Natural killer cell (primary cell): Measurements from ENCODE around the gene UBR2. TPM values are rescaled to one million over a fixed set of nuclear protein-coding genes. Genes with fewer than 3 reads are reported as not detected.

Experiments
- ATAC-seq, 3 donors: fragments of 150-1000 bp in 2 of 3; fragments of 200-7000 bp in 1 of 3; cut with Tn5 transposase; 1 replicate in 1 of 3; 2 replicates in 2 of 3; pipeline ENCODE4 v1.10.0; 2021; ENCODE audit warnings: mild to moderate bottlenecking in 2 of 3, moderate library complexity in 2 of 3
- DNase-seq, 2 donors: peaks; one replicate each; pipeline versions ENCODE4 v3.0.0 to v3.0.0-alpha.2; 2013 to 2021; ENCODE audit warnings: mixed read lengths in 1 of 2
- H3K27ac ChIP-seq: one replicate; pipeline ENCODE4 v1.5.1; 2013; ENCODE audit warnings: mild to moderate bottlenecking, low read length
- H3K27me3 ChIP-seq: one replicate; pipeline ENCODE4 v1.6.1; 2013; ENCODE audit warnings: low read length; ENCODE audit not compliant: control insufficient read depth, insufficient read depth
- H3K36me3 ChIP-seq: one replicate; pipeline ENCODE4 v1.6.1; 2013; ENCODE audit warnings: low read length; ENCODE audit not compliant: control insufficient read depth, insufficient read depth
- H3K4me1 ChIP-seq: one replicate; pipeline ENCODE4 v1.6.1; 2013; ENCODE audit warnings: low read length; ENCODE audit not compliant: control insufficient read depth, insufficient read depth
- H3K4me3 ChIP-seq: one replicate; pipeline ENCODE4 v1.5.1; 2013; ENCODE audit warnings: low read length
- H3K9me3 ChIP-seq: one replicate; pipeline ENCODE4 v1.6.1; 2013; ENCODE audit warnings: low read length; ENCODE audit not compliant: control insufficient read depth, insufficient read depth
- H3K27ac Mint-ChIP-seq, 2 donors: one replicate each; pipeline ENCODE4 v1.8.0; 2022; ENCODE audit warnings: mild to moderate bottlenecking in 2 of 2, mixed read lengths in 2 of 2, moderate library complexity in 1 of 2
- H3K27me3 Mint-ChIP-seq, 2 donors: one replicate each; pipeline ENCODE4 v1.8.0; 2022; ENCODE audit warnings: low read depth in 2 of 2, mixed read lengths in 2 of 2
- H3K36me3 Mint-ChIP-seq: one replicate; pipeline ENCODE4 v1.8.0; 2022; ENCODE audit warnings: mixed read lengths
- H3K4me1 Mint-ChIP-seq, 2 donors: one replicate each; pipeline ENCODE4 v1.8.0; 2022; ENCODE audit warnings: mixed read lengths in 2 of 2
- H3K4me3 Mint-ChIP-seq: one replicate; pipeline ENCODE4 v1.8.0; 2022; ENCODE audit warnings: mild to moderate bottlenecking, moderate library complexity, mixed read lengths
- H3K9me3 Mint-ChIP-seq, 2 donors: one replicate each; pipeline ENCODE4 v1.8.0; 2022; ENCODE audit warnings: mixed read lengths in 2 of 2
- CTCF ChIP-seq: fragments of 200-600 bp; IDR thresholded peaks from one replicate; pipeline ENCODE4 v1.8.0; 2022; ENCODE audit warnings: antibody characterized with exemption
- WGBS: methylation state at CpG from one replicate; pipeline ENCODE4 v1.1.7; 2013; ENCODE audit warnings: missing lambda C conversion rate; ENCODE audit not compliant: insufficient coverage; 5-methylcytosine and 5-hydroxymethylcytosine counted together
- intact Hi-C: fragments of 100-400 bp; cut with micrococcal nuclease; formaldehyde crosslinking; loops from one replicate; pipeline ENCODE4 v1.14.2; 2022
- total RNA-seq, 4 donors: library from RNA; stranded (reverse); fragments of 120-200 nt in 1 of 4; gene quantifications; one replicate each; pipeline versions ENCODE4 v1.2.3 to v1.2.4, GENCODE V29; 2013 to 2022

Gene UBR2
- total RNA-seq, 3 donors from 2014 or later (not counting 1 experiment from before 2014, with no cell fraction given), result 44.9 to 57.3 (median 53.2) TPM

GRCh38 chr6:42530751-42531150 lies 33.1 kb upstream of the UBR2 start:
- Histone ChIP-seq H3K4me3 (no peak overlapping the region), H3K27me3 (no peaks in the 10 kb centered on the region), H3K36me3 (no peaks in the 10 kb centered on the region), H3K27ac (no peak overlapping the region), H3K9me3 (no peaks in the 10 kb centered on the region), H3K4me1 (no peaks in the 10 kb centered on the region)
- no peak for TF ChIP-seq CTCF
- H3K4me1 Mint-ChIP-seq, result no peaks in the 10 kb centered on the region
- DNase-seq (no peak), ATAC-seq (no peak)
- no peaks in the 10 kb centered on the region for H3K9me3 Mint-ChIP-seq
- no peak overlapping the region for H3K27ac Mint-ChIP-seq
- H3K4me3 Mint-ChIP-seq, result no peak overlapping the region
- 67% methylated on average over 1 of the region's 1 CpG for WGBS
- H3K27me3 Mint-ChIP-seq, result peaks cover 0 to 5% of the 10 kb centered on the region in 2 donors
- intact Hi-C loops, result no loop called here
- no peaks in the 10 kb centered on the region for H3K36me3 Mint-ChIP-seq

GRCh38 chr6:42532038-42532669 lies 31.7 kb upstream of the UBR2 start:
- intact Hi-C loops, result no loop called here
- Histone ChIP-seq H3K4me3 (no peak overlapping the region), H3K27me3 (no peaks in the 10 kb centered on the region), H3K4me1 (no peaks in the 10 kb centered on the region), H3K9me3 (no peaks in the 10 kb centered on the region), H3K27ac (no peak overlapping the region), H3K36me3 (no peaks in the 10 kb centered on the region)
- no peaks in the 10 kb centered on the region for H3K9me3 Mint-ChIP-seq
- no peaks in the 10 kb centered on the region for H3K4me1 Mint-ChIP-seq
- H3K36me3 Mint-ChIP-seq, result no peaks in the 10 kb centered on the region
- no peak overlapping the region for H3K4me3 Mint-ChIP-seq
- no peak overlapping the region for H3K27ac Mint-ChIP-seq
- peak in 1 of 2 donors; percentile 75 for DNase-seq
- peak; percentile 92 for TF ChIP-seq CTCF
- ATAC-seq, result peak in 2 of 3 donors; percentile 68
- peaks cover 0 to 5% of the 10 kb centered on the region in 2 donors for H3K27me3 Mint-ChIP-seq

GRCh38 chr6:42533794-42534193 lies 30.0 kb upstream of the UBR2 start:
- no peak overlapping the region for H3K27ac ChIP-seq
- intact Hi-C loops, result no loop called here
- no peak for ATAC-seq

More at GRCh38 chr6:42533794-42534193, 30.0 kb upstream of the UBR2 start:
- no peaks in the 10 kb centered on the region for H3K4me1 Mint-ChIP-seq
- H3K36me3 Mint-ChIP-seq, result no peaks in the 10 kb centered on the region
- H3K27ac Mint-ChIP-seq, result no peak overlapping the region
- H3K27me3 Mint-ChIP-seq, result peaks cover 0 to 5% of the 10 kb centered on the region in 2 donors
- H3K36me3 ChIP-seq, result no peaks in the 10 kb centered on the region
- H3K4me3 ChIP-seq, result no peak overlapping the region
- no peaks in the 10 kb centered on the region for H3K27me3 ChIP-seq
- H3K4me3 Mint-ChIP-seq, result no peak overlapping the region
- DNase-seq, result no peak
- no peaks in the 10 kb centered on the region for H3K4me1 ChIP-seq
- H3K9me3 Mint-ChIP-seq, result no peaks in the 10 kb centered on the region
- WGBS, result 94% methylated on average over 5 of the region's 5 CpGs
- no peaks in the 10 kb centered on the region for H3K9me3 ChIP-seq
- no peak for TF ChIP-seq CTCF
